ENCODE results near the gene PTPRN2.
"Not testable (repeated sequence)": the region's sequence is repeated elsewhere in the genome, so short reads cannot be mapped to it uniquely, and the experiment has no call there.

PTPRN2 gene

DNA sequence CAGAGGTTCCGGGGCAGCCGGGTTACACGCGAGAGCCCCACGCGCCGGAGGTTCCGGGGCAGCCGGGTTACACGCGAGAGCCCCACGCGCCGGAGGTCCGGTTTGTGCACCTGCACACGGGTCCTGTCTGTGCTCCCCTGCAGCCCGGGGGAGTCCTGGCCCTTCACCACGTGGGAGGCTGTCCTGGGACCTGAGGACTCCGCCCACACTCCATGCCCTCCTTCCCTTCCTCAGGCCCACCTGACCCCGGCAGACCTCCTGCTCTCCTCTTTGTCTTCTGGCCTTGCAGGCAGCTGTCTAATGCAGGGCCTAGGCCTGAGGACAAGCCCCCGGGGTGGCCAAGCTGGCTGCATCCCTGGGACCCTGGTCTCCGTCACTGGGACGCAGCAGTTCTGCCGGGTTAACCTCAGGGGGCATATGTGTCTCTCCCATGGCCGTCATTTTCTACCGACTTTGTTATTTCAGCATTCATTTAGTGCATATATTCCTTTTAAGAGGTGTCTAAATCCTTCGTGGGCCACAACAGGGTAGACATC, 876.2 kb downstream of the PTPRN2 start:
- no peak for DNase-seq

DNA sequence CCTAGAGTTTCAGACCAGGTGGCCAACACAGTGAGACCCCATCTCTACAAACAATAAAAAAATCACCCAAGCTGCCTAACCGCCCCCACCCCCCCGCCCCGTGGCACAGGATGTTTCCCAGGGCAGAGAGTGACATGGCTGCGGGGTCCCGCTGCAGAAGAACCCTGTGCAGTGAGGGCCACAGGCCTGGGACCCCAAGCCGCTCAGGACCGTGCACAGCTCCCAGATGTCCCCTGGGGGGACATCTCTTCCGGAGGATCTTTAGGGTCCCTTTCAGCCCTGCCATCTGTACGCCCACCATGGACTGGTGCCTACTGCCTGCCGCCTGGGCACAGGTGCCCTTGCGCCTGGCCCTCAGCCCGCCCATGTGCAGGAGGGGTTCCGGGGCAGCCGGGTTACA, 877.2 kb downstream of the PTPRN2 start:
- DNase-seq = no peak

DNA sequence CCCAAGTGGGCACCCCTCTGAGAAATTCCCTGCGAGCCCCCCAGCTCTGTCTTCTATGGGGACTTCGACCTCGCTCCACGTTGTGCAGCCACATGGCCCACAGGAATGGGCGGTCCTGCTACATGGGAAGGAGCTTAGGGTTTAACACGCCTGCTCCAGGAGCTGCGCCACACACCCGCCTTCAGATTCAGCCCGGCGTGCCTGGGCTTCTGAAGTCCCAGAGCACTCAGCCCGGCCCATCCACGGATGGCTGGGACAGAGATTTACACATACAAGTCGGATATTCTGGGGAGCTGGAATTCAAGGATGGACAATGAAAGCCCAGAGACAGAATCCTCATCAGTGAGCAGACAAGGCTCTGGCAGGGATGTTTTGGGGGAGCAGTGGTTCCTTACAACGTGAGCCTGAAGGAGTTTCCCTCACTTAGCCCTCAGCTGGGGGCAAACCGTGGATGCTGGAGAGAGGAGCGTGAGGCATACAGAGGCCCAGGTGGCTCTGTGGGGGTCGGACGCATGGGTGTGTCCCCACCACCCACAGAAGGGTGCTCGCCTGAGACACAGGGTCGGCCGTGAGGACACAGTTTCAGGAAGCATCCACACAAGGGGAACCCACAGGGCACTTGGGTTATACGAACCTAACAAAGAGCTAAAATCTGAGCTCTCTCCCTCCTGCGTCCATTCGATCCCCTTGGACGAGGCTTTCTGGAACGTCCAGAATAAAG, 877.9 kb downstream of the PTPRN2 start:
- DNase-seq = no peak

DNA sequence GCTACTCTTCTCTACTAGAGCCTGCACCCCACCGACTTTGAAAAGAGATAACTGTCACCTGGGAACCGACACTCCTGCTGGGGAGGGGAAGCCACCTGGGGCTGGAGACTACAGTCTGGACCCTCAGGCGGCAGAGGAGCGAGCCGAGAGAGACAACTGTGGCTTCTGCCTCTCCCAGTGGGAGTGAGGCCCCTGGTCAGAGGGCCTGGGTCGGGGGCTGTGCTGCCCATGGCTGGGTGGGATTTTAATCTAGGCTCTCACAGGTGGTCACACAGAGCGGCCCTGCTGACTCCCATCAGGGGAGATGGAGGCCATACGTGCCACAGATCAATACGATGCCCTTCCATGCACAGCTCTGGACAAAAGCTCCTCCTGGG, 878.7 kb downstream of the PTPRN2 start:
- no peak for DNase-seq

DNA sequence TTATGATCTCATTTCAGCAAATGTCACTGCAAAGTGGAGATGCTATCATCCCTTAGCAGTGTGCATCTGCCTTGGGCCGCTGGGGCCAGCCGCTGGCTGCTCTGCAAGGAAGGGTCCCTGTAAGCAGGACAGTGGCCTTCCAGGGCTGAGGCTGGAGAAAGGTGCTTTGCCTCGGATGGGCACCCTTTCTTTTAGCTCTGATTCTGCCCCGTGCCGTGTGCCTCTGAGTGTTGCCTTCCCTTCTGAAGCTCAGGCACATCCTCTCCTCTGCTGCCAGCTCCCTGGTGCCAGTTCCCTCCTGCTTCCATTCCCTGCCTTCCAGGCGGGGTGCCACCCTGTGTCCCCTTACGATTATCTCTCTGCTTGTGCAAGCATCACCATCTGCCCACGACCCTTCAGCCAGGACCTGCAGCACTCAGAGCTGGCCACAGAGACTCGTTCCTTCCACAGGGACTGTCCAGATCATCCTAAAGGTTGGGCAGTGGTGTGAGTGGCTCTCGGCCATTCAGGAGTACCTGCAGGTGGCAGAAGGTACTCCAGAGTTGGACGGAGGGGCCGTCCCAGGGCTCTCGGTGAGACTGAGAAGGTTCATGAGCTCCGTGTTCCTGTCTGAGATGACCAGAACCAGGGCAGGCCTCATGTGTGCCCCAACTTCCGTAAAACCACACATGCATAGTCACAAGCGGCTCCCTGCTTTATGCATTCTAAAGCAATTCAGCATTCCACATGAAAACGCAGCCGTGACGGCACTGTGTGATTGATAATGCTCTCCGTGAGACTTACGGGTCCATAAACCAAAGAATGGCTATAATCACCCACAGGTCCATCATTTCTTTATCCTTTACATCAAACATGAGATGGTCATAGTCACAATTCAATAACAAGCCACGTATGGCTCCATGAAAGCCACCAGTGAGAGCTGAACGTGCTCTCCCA, 879.4 kb downstream of the PTPRN2 start:
- DNase-seq = no peak

DNA sequence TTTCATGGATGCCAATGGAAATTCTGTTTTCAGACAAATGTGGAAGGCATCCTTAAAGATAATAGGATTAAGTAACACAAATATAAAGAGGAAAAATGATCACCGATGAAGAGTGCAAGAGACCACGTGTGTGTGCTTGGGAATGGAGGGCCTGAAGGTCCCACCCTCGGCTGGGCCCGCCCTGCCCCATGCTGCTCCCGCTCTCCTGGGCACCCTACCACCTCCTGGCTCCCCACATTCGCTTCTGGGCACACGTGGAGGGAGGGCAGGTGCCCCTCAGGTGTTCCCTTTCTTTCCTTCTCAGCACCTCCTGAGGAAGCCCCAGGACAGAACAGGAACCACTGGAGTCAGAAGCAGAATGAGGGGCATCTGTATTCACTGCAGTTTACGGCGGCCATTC, 883.3 kb downstream of the PTPRN2 start:
- no peak for DNase-seq

DNA sequence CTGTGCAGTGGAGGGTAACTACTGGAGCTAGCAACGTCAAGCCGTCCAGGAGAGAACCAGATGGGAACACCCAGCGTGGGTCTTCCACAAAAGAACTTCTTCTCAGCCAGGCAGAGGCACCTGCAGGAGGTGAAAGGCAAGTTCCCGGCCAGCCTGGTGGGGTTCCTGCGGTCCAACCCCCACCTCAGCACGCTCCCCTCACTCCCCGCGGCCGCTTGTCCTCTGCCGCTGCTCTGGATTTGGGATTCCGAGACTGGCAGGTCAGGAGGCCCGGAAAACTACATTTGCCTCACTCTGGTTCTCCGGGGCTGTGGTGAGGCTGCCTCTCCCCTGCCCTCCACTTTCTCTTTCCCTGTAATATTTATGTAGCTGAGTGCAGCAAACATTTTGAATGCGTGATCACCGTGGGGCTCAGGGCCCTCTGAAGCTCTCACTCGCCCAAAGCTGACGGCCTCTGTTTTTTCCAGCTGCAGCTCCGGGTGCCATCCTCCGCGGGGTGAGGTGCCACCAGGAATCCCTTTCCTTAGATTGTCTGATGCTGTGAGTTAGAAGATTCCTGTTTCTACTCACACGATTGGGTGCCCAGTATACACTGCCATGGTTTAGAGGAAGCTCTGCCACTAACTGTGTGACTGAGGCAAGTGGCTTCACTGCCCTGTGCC, 884.0 kb downstream of the PTPRN2 start:
- DNase-seq = no peak

DNA sequence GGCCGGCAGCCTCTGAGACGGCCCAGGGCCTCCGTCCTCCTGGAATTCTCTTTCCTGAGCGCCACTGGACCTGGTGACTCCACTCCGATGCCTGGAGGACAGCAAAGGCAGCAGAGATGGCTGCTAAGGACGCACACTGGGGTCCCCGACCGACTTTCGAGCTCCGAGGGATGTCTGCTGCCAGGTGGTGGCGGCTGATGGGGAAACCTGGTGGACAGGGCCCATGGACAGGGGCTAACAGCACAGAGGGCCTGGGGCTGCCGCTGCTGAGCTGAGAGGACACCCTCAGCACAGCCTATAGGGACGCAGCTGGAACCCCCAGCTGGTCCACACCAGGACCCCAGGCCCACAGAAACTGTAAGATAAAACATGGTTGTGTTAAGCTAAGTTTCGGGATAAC, 884.5 kb downstream of the PTPRN2 start:
- no peak for DNase-seq

DNA sequence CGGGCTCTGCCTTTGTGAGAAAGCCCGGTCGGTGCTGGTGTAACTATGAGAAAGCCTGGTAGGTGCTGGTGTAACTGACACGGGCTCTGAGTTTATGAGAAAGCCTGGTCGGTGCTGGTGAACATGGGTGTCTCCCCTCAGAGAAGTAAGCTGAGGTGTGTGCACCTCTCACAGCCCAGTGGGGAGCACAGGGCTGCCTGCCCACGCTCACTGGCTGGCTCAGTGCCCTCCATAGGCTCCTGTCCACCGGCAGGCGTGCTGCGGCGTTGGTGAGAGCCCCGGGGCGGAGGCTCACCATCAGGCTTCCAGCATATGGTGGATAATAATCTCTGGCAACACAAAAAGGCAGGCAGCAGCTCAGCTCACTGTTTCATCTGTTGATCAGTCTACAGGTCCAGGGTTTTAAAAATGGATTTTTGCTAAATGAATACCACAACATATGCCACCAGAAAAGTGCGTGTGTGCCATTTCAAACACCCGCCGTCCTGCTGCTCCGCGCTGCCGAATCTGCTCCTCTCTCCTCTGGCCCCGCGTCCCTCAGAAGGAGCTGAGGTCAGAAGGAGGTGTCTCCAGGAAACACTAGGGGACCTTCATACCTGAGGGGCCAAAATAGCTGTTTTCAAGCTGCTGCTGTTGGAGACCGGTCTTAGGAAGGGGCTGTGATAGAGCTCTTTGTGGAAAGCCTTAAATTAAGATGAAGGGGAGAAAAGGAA, 885.2 kb downstream of the PTPRN2 start:
- no peak for DNase-seq

DNA sequence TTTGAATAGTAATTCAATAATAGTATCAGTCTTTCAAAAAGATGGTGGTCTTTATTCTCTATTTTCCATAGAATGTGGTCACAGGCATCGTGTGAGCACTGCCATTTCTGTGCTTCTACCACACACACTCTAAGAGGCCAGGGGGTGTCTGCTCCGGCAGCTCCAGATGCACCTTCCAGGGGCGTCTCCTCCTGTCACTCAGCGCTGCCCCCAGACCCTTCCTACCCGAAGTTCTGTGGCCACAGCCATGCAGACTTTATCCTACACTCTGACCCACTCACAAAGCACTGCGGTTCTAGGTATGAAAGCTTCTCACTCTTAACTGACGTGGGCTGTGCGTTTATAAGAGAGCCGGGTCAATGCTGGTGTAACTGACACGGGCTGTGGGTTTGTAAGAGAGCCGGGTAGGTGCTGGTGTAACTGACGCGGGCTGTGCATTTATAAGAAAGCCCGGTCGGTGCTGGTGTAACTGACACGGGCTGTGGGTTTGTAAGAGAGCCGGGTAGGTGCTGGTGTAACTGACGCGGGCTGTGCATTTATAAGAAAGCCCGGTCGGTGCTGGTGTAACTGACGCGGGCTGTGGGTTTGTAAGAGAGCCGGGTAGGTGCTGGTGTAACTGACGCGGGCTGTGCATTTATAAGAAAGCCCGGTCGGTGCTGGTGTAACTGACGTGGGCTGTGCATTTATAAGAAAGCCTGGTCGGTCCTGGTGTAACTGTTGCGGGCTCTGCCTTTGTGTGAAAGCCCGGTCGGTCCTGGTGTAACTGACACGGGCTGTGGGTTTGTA, 886.0 kb downstream of the PTPRN2 start:
- not testable (repeated sequence) for DNase-seq

DNA sequence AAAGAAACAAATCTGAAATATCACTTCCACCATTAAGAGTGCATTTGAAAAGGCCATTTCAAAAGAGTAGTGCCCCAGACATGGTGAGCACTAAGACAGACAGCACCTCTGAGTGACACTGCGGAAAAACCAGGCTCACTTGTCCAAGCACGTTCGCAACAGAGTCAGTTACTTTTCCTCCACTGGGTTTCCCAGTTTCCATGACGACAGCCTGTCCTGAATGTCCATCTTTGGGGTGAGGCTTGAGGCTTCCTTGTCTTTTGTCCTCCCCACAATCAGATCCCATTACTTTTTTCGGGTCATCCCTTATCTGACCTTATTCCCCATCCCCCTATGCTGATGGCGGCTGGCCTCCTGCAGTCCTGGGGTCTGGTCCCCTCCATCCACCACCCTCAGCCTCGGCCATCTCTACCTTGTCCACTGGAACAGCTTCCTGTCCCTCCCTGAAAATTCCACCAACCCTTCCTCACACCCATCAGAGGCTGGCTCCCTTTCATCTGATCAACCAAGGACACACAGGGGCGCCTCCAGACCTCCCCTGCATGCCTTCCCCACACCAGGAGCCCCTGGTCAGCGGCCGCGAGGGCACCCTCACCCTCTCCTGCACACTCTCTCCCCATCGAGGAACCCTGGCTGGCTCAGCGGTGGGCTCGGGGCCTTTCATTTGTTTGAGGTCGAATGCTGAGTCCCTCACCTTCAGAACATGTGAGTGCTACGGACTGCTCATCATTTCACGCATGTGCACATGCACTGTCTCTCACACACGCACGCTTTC, 887.2 kb downstream of the PTPRN2 start:
- no peak for DNase-seq

DNA sequence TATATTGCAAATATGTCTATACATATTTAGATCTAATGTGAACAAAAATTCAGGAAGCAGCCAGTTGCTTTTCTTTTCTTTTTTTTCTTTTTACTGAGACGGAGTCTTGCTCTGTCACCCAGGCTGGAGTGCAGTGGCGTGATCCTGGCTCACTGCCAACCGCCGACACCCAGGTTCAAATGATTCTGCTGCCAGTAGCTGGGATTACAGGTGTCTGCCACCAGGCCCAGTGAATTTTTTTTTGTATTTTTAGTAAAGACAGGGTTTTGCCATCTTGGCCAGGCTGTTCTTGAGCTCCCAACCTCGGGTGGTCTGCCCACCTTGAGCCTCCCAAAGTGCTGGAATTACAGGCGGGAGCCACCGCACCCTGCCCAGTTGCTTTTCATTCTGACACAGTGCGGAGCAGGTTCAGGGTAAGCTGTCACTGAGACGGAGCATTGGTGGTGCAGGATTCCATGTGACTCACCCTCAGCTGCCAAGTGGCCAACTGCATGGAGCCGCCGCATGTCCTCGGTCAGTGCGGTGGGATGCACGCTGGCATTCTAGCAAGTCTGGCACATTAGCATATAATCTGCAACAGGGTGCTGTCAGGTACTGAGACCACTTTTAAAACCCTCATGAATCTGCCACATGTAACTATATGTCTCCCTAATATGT, 888.1 kb downstream of the PTPRN2 start:
- DNase-seq = no peak

DNA sequence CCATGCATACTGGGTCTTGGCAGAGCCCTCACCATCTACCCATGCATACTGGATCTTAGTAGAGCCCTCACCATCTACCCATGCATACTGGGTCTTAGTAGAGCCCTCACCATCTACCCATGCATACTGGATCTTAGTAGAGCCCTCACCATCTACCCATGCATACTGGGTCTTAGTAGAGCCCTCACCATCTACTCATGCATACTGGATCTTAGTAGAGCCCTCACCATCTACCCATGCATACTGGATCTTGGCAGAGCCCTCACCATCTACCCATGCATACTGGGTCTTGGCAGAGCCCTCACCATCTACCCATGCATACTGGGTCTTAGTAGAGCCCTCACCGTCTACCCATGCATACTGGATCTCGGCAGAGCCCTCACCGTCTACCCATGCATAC, 890.3 kb downstream of the PTPRN2 start:
- not testable (repeated sequence) for DNase-seq

DNA sequence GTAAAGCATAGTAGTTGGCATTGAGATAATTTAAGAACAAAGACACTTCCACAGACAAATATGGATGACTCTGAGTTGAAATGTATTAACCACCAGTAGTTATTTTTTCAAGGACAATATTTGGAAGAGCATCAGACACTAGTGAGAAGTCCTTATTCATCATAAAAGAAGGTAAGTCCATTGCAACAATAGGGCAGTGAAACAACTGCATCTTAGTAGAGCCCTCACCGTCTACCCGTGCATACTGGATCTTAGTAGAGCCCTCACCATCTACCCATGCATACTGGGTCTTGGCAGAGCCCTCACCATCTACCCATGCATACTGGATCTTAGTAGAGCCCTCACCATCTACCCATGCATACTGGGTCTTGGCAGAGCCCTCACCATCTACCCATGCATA, 892.0 kb downstream of the PTPRN2 start:
- DNase-seq = not testable (repeated sequence)

DNA sequence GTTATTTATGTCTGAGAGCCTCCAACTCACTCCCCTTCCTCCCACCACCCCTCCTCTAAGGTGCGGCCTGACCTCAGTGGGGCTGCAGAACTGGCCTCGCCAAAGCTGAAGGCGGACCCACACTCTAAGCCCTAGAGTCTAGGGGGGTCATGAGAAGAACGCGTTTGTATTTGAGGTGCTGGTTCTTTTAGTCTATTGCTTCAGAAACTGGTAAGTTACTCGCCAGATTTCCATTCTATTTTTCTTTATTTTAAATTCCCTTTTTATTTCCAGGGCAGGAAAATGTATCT, 893.3 kb downstream of the PTPRN2 start:
- DNase-seq = no peak

DNA sequence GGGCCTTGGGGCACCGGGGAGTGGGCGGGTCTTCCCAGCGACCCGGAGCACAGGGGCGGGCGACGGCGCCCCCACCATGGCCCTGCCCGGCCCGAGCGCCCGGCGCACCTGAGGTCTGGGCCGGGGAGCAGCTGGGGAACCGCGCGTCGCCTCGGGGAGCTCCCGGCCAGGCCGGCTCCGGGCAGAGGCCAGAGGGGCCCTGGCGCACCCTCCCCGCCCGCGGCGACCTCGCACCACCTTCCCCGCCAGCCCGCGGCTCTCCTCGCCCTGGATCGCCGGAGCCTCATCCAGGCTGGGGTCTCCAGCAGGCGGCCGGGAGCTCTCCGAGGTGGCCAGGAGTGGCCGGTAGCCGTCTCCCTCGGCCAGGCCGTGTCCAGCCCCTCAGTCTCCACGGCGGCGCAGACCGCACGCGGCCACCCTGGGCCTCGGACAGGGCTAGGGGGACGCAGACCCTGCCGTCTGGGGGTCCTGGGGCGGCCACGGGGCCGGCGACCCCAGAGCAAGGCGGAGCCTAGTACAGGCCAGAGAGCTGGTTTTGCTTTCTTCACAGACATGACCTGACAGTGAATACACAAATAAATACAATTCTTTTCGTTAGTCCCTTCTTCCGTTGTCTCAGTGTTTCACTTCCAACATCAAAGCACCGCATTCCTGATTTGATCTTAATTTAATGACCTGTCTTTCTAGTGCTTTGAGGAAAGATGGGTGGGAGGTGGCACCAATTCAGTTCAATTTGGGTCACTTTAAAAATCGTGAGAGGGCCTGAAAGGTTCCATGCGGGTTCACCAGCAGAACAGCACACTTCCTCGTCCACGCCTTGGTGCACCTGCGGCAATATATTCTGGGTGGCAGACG, 893.9 kb downstream of the PTPRN2 start:
- no peak for DNase-seq

DNA sequence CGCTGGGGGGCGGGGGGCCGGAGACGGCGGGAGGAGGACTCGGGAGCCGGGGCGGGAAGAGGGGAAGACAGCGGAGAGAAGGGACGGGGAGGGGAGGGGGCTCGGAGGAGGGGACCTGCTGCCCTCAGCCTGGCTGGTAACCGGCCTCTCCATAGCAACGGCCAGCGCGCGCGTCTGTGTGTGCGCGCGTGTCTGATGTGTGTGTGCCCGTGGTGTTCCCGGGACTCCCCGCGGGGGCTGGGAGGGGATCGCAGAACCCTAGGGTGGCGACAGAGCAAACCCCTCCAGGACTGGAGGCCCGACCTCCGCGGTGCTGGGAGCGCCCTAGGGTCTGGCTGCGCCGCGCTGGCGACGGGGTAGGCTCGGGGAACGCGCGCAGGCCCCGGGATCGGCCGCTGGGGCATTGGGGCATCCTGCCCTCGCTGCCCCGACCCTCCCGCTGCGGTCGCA, 894.5 kb downstream of the PTPRN2 start:
- DNase-seq = no peak

DNA sequence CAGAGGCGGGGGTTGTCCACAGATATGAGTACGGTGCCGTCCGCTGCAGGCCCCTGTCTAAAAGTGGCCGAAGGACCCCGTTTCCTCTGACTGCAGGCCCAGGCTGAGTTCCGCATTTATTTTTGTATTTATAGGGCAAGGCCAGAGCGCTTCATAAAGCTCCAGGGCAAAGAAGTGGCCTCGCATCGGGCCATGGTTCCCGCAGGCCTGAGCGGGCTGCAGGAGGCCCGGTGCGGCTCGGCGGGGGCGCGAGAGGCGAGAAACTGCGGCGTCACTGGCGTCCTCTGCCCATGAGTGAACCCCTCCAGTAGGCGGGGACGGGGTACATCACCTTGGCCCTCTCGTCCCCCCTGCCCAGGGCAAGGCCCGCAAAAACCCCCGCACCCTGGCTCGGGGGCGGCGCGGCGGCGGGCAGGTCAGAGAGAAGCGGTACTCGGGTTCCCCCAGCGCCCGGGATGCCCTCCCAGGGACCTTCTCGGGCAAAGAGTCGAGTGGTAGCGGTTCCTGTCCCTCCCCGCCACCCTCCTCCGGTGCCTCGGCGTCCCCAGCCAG, 895.1 kb downstream of the PTPRN2 start:
- no peak for DNase-seq
